IPS-18c (cell line): Measurements from ENCODE around the gene NTF3.

ENCODE experiments used
- H3K4me3 ChIP-seq: 2 replicates; pipeline ENCODE4 v1.7.0; 2013; ENCODE audit warnings: low read depth, mild to moderate bottlenecking, low read length, moderate library complexity; ENCODE audit not compliant: insufficient read depth
- H3K9me3 ChIP-seq: one replicate; pipeline ENCODE4 v1.6.1; 2013; ENCODE audit warnings: mild to moderate bottlenecking, low read length, moderate library complexity; ENCODE audit not compliant: control insufficient read depth, insufficient read depth

NTF3 gene

DNA sequence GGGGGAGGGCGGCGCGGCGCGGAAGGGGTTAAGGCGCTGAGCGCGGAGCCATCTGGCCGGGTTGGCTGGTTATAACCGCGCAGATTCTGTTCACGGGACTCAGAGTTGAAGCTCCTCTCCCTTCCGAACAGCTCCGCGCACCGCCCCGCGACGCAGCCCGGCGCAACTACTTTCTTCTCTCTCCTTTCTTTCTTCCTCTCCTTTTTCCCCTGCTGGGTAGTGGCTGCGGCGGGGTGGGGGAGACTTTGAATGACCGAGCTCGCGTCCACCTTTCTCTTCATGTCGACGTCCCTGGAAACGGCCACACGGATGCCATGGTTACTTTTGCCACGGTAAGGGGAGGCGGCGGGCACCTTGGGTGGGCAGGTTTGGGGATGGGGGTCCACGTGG lies at the start of gene NTF3:
Gene NTF3, plus strand, starts transcription at position 98 of the 390 bp plus-strand sequence. Its CDS starts 217 bp downstream, at position 315.
- Histone ChIP-seq H3K9me3 (peaks cover 4% of the 10 kb centered on the region), H3K4me3 (peak within 1 kb of the TSS; percentile 50)

DNA sequence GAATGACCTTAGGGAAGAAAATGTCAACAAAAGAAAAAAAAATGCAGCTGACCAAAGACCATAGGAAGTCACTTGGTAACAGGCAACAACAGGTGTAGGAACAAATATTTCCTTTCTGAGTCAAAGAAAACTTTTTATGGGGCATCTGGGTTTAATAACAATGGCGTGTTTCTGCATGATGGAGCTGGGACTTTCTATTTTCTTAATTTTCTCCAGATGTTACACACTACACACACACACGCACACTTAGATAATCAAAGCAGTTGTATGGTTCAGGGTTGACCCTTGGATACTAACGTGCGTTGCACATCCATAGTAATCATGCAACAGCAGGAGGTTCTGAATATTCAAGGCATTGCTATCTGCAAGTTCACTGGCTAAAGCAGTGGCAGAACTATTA lies 47.9 kb upstream of the NTF3 start:
- Histone ChIP-seq H3K4me3 (no peak overlapping the region), H3K9me3 (no peaks in the 10 kb centered on the region)

DNA sequence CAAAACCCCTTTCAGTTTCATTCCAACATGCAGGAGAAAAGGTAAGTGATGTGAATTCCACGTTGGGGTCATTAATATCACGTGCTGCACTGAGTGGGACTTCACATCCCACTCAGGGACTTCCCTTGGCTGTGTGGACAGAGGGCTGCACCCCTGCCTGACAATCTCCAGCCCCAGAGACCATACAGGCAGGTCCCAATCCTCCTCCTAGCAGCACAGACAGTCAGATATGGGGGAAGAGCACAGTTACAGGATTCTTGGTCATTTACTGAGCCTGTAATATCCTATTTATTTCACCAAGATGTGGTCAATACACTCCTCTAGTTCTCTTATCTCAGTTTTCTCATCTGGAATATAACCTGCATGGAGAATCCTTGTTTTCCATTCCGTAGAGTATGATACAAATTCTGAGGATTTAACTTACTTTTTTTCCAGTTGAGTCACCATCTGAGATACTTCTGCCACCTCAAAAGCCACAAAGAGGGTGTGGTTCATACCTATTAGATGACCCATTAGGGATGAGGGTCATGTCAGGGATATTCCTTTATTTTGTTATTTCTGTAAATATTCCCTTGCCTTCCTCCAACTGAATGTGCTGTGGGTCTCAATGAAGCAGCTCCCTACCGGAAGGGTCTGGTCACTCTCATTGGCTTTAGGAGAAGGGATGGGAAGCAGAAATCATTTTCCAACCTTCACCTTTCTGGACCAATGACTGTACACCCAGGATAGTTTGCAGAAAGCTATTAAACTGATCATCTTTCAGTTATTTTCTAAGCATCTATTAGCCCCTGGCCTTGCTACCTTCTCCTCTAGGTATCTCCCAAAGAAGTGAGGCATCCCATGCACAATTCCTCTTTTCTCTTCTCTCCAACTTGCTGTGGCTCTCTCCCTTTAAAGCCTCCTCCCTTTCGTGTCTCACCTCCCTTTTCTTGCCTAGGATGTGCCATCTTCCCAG lies 43.0 kb upstream of the NTF3 start:
- Histone ChIP-seq H3K9me3 (peaks cover 2% of the 10 kb centered on the region), H3K4me3 (no peak overlapping the region)

DNA sequence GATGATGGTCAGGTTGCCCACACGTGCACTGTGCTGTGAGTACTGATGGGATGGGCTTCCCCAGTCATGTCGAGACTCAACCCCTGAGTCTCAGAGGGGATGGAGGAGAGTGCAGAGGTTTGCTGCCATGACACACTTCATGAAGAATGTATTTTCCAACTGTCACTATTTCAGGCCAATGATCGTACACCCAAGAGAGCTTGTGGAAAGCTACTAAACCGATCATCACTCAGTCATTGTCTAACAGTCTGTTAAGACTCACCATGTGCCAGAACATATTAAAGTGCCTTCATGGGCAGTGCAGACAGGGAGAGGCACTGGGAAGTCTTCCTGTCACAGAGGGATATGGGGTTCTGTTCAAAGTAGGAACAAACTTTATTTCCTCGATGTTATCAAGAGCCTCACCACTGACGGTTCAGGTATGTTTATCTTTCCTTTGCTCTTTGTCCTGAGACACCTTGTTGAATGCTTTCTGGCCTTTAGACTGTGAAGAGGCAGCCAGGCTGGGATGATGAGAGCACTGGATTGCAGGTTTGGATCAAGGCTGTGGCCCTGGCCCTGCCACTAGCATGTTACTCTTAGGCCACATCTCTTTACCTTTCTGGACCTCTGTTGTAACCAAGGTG lies 41.6 kb upstream of the NTF3 start:
- no peak overlapping the region for H3K4me3 ChIP-seq
- peaks cover 2% of the 10 kb centered on the region for H3K9me3 ChIP-seq

DNA sequence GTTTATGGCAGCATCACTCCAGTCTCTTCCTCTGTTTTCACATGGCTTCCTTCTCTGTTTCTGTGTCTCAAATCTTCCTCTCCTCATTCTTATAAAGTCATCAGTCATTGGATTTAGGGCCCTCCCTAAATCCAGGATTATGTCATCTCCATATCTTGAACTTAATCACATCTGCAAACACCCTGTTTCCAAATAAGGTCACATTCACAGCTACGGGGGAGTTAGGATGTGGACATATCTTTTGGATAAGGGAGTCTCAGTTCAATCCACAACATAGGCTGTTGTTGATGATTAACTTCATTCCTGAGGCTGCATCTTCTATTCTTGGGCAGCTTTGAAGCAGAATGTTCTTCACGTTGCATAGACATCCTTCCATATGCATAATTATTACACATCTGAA lies 40.3 kb upstream of the NTF3 start:
- Histone ChIP-seq H3K9me3 (peaks cover 2% of the 10 kb centered on the region), H3K4me3 (no peak overlapping the region)

DNA sequence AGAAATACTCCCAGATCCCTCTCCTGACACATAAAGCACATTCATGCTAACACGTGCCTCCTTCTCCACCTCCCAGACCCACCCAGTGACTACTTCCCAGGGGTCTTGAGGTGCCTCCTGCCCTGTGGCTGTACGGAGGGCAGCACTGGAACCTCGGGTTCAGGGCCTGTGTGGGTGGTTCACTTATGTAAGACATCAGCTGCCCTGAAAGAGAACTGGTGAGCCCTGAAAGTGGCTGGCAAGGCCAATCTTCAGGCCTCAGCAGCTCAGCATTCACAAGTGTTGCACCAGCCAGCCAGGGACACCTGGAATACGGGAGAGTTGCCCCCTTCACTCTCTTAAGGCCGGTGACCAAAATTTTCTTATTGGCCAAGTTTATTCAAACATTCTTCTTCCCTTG lies 38.9 kb upstream of the NTF3 start:
- peaks cover 2% of the 10 kb centered on the region for H3K9me3 ChIP-seq
- no peak overlapping the region for H3K4me3 ChIP-seq

DNA sequence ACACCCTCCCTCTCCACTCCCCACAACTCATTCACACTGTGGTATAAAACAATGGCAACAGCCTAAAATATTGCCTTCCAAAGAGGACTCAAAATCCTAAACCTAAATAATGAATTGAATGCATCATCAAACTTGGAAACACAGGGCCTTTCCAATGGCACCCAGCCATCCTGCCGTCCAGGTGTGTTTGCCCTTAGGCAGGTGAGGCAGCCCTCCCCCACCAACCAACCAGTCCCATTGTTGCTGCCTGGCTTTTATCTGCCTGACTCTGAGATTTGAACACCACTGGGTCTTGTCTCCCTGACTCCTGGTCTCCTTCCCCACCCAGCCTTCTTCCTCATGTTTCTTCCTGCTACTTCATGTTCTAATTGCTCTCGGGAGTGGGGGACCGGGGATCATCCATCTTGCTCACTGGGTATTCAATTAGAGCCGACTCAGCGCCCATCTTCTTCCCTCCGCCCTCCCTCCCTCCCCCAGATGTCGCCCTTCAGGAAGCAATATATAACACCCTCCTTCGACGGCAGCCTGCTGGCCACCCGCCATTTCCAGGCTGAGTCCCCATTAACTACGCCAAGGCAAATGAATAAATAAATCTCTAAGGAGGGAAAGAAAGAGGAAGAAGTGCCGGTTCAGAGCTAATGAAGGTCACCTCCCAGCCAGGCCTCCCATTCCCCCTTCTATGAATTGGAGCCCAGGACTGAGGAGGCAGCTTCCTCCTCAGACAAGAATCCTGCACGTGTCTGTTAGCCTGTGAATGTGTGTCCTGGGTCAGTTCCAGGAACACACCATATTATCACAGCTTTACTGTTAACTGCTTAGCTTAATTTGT lies 36.3 kb upstream of the NTF3 start:
- Histone ChIP-seq H3K9me3 (peaks cover 2% of the 10 kb centered on the region), H3K4me3 (no peak overlapping the region)

DNA sequence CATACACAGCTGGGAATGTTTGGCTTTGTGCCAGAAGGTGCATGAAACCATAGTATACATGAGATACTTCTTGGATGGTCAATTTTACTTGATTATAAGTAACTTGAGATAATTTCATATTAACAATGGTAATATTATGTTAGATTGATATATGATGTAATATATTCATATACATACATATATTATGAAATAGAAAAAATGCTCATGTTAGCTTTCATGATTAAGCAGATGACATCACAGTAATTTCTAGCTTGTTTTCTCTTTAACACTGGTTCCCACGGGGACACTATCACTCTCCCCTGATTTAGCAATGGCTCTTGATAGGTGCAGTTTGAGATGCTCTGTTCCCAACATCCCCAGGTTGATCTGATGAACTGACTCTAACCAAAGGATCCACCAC lies 35.4 kb upstream of the NTF3 start:
- Histone ChIP-seq H3K4me3 (no peak overlapping the region), H3K9me3 (no peaks in the 10 kb centered on the region)

DNA sequence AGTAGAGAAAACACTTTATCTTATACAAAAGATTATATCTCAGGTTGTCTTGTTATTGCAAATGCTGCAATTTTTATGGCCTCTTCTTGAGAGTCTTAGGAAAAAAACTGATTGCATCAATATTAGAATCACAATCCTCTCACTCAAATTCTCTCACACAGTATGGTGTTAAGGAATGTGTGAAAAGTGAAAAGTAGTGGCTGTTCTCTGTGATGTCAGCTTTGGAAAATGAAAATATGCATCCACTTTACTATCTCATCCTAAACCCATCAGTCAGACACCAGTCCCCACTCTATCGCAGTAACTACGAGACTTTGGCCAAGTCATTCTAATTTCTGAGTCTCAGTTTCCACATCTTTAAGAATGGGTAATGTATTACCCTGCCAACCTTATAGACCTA lies 32.6 kb upstream of the NTF3 start:
- Histone ChIP-seq H3K9me3 (no peaks in the 10 kb centered on the region), H3K4me3 (no peak overlapping the region)

DNA sequence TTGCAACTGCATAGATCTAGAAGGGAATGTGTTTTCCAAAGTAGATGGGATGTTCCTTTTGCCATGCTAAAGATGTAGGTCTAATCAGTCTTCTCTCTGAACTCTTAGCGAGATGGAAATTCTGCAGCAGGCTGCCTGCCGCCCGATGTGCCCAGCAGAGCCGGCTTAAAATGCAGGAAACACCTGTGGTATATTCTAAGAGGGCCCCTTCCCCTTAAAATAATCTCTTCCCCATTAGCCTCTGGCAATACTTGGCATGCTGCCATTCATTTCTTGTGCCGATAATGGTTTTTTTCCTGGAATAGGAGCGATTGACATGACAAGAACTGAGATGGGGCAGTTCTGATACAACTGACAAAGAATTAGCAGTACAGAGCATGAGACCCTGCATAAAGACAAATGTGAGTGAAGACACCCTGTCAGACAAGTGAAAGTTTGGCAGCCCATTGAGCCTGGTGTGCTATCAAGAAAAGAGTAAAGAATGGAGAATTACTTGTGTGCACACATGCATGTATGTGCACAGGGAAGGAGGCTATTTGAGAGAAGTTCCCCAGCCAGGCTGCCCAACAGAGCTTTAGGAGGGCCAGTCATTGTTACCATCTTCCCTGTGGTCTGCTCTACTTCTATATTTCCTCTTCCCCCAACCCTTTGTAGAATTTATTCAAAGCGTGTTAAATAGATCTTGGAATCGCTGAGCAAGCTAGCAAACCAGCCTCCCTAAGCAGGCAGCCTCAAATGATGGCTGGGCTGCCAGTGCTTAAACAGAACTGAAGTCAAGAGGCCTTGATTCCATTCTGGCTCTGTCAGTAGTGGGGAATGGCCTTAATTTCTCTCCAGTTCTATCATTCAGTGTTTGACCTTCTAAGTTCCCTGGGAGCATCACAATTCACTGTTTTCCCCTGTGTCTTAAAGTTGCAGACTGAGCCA lies 29.6 kb upstream of the NTF3 start:
- Histone ChIP-seq H3K4me3 (no peak overlapping the region), H3K9me3 (no peaks in the 10 kb centered on the region)

DNA sequence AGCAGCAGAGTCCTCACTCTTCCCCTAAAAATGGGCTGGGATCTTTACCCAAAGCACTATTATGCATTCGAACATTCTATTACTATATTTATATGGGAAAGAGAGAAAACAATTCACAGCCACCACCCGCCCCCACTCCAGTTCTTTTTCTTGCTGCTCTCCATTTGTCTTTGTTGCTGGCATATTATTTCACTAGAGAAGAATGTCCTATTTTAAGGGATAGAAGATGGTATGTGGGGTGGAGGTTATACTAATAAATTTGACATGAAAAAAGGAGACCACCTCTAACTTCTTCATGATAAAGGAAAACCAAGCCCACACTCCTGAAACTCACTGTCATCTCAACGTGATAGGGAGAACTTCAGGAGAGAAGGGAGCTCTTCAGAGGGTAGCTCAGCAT lies 28.5 kb upstream of the NTF3 start:
- Histone ChIP-seq H3K4me3 (no peak overlapping the region), H3K9me3 (no peaks in the 10 kb centered on the region)

DNA sequence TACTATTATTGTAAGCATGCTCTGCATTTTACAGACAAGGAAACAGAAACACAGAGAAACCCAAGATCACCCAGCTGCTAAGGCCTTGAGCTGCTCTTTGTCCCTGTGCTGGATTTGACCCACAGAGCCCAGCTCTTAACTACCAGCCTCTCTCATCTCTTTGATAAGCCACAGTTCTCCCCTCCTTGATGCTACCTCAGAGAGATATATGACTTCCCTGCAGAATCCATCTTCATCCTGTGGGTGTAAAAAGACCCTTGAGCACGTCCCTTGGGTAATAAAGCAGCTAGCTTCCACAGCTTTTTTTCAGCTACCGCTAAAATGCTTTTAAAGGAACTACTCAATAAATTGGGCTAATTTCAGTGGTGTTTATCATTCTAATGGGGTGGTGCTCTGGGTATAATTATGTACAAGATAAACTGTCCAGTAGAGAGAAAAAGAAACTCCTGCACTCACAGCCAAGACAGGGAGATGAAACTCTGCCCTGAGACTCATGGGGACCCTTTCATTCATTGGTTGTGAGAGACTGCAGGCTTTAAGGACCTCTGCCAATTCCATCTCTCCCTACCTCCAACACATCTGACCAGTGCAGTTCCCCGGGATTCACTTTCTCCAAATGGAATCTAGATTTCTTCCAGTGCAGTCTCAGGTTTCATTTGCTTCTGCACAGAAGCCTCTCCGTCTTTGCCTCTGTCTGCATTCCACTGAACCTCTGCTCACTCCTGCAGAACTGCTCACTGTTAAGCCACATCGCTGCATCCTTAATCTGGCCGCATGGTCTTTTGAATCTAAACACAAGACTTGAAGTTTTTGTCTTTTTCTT lies 24.7 kb upstream of the NTF3 start:
- no peak overlapping the region for H3K4me3 ChIP-seq
- H3K9me3 ChIP-seq, result no peaks in the 10 kb centered on the region

DNA sequence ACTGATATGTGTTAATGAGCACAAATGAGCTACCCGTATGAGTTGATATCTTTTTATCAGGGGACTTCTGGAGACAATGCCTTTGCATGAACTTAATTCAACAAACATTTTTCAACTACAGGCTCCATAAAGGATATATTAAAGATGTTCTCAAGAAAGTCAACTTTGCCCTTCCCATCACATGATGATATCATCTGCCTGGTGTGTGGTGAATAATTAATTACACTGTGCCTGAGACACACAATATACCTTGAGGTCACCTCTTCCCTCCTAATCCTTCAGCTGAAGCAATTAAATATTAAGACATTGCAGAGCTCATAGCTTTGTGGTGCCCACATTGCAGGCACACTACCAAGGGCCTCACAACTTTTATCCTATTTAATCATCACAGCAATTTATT lies 22.3 kb upstream of the NTF3 start:
- Histone ChIP-seq H3K4me3 (no peak overlapping the region), H3K9me3 (no peaks in the 10 kb centered on the region)

DNA sequence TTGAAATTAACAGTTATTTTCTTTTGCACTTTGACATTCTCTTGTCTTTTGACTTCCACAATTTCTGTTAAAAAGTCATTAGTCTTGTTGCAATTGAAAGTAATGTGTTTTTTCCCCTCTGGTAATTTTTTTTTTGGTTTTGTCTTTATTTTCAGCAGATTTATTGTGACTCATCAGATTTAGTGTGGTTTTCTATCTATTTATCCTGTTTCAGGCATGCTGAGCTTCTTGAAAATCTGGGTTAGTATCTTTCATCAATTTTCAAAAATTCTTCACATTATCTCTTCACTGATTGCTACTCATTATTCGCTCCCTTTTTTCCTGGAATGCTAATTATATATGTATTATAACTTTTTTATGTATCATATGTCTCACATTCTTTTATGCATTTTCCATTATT lies 15.3 kb upstream of the NTF3 start:
- Histone ChIP-seq H3K4me3 (no peak overlapping the region), H3K9me3 (no peaks in the 10 kb centered on the region)

DNA sequence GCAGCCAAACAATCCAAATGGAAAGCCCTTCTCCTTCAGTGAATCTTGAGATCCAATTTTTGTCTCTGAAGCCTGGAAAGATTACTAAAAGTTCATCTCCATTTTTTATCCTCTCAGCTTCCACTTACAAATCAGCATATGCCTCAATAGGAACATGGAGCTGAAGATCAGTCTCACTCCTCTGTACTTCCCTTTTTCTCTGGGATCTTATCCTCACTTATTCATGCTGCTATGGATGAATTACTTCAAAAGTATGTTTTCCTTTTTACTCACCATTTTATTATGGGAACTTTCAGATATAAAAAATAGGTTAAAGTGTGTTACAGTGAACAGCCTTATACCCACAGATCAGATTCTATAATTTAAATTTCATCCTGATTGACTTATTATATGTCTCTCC lies 14.4 kb upstream of the NTF3 start:
- Histone ChIP-seq H3K9me3 (no peaks in the 10 kb centered on the region), H3K4me3 (no peak overlapping the region)
